Left ventricle myocardium inferior (tissue), 1 donor: ENCODE data around the gene ZNF142. TPM values are rescaled to one million over a fixed set of nuclear protein-coding genes. Genes with fewer than 3 reads are reported as not detected.

Experiments used
- DNase-seq: peaks from one replicate; pipeline ENCODE4 v3.0.0-alpha.2; 2020
- H3K27ac ChIP-seq: fragments of 200-600 bp; replicated peaks from 2 replicates; pipeline ENCODE4 v1.8.0; 2021
- H3K27me3 ChIP-seq: fragments of 200-600 bp; 2 replicates; pipeline ENCODE4 v1.8.0; 2021; ENCODE audit warnings: low read depth
- H3K36me3 ChIP-seq: fragments of 200-600 bp; 2 replicates; pipeline ENCODE4 v1.8.0; 2021
- H3K4me1 ChIP-seq: fragments of 200-600 bp; 2 replicates; pipeline ENCODE4 v1.8.0; 2021
- H3K4me3 ChIP-seq: fragments of 200-600 bp; 2 replicates; pipeline ENCODE4 v1.8.0; 2021; ENCODE audit warnings: mild to moderate bottlenecking, moderate library complexity
- H3K9me3 ChIP-seq: fragments of 200-600 bp; replicated peaks from 2 replicates; pipeline ENCODE4 v1.8.0; 2021
- intact Hi-C: fragments of 100-400 bp; cut with micrococcal nuclease; formaldehyde crosslinking; loops from one replicate; pipeline ENCODE4 v1.11.0; 2022
- total RNA-seq: library from RNA; stranded (reverse); fragmentation: NEBNext Ultra II Directional; extraction: Animal tissue kit (Norgen Biotek cat#: 25700); gene quantifications from one replicate; pipeline ENCODE4 v1.2.1, GENCODE V29; 2021
- TF ChIP-seq, protein P1 (sequence below): fragments of 200-600 bp; IDR thresholded peaks from 2 replicates; pipeline ENCODE4 v1.8.0; 2021; ENCODE audit warnings: antibody characterized with exemption, mild to moderate bottlenecking, borderline replicate concordance
- donor health status: DM: no; HTN: yes; CAD: no; lungs with severe emphysema.

The ZNF142 gene
- total RNA-seq, 1 donor from 2014 or later = 19.9 TPM

DNA sequence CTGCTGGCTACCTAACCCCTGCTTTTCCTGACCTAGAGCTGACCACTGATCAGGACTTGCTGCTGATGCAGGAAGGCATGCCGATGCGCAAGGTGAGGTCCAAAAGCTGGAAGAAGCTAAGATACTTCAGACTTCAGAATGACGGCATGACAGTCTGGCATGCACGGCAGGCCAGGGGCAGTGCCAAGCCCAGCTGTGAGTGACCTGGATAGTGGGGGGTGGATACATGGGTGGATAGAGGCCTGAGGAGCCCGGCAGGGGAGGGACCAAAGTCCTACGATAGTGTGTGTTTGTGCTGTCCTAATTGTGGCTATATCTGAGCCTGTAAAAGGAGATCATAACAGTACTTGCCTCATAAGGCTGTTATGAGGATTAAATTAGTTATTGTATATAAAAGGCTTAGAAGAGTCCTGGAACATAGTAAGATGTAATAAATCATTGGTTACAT, 43.5 kb downstream of the ZNF142 start:
- no peak for DNase-seq
- TF ChIP-seq, protein P1, sequence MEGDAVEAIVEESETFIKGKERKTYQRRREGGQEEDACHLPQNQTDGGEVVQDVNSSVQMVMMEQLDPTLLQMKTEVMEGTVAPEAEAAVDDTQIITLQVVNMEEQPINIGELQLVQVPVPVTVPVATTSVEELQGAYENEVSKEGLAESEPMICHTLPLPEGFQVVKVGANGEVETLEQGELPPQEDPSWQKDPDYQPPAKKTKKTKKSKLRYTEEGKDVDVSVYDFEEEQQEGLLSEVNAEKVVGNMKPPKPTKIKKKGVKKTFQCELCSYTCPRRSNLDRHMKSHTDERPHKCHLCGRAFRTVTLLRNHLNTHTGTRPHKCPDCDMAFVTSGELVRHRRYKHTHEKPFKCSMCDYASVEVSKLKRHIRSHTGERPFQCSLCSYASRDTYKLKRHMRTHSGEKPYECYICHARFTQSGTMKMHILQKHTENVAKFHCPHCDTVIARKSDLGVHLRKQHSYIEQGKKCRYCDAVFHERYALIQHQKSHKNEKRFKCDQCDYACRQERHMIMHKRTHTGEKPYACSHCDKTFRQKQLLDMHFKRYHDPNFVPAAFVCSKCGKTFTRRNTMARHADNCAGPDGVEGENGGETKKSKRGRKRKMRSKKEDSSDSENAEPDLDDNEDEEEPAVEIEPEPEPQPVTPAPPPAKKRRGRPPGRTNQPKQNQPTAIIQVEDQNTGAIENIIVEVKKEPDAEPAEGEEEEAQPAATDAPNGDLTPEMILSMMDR = no peak
- H3K27me3 ChIP-seq = no peaks in the 10 kb centered on the region
- no peaks in the 10 kb centered on the region for H3K9me3 ChIP-seq
- H3K4me3 ChIP-seq = no peak overlapping the region
- H3K4me1 ChIP-seq = no peaks in the 10 kb centered on the region
- H3K36me3 ChIP-seq = no peaks in the 10 kb centered on the region
- H3K27ac ChIP-seq = no peak overlapping the region
- intact Hi-C loops = no loop called here

DNA sequence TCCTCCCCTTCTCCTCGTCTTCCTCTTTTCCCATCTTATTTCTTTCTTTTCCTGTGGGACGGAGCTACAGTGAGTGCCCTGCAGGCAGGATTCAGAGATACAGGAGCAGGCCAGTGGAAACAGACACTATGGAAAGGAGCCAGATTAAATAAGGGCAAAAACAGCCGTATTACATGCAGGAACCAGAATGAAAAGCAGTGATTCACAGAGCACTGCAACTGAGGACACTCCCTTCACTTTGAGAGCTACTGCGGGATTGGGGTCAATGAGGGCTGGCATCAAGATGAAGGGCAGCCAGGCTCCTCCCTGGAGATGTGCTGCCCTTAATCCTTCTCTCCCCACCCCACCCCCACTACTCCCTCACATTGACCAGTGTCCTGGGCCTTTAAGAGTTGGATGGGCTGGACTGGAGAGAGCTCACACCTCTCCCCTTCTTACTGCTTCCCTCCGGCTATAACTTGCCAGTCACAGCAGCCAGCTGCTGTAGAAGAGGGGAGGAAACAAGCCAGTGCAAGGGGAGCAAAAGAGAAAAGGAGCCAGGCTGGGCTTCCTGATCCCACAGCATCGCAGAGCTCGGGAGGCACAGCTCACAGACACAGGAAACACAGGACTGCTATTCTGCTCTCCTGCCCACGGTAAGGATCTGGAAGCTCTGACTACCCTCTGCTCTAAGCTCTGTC, 51.8 kb downstream of the ZNF142 start, which contains the start of gene PLCD4:
Gene PLCD4 (plus strand): TSS at position 464 of the 680 bp plus-strand sequence. CDS start 7,841 bp downstream, outside the sequence.
- no peak for DNase-seq
- Histone ChIP-seq H3K4me3 (peak within 1 kb of the TSS; percentile 42), H3K9me3 (no peaks in the 10 kb centered on the region), H3K36me3 (no peaks in the 10 kb centered on the region), H3K27me3 (no peaks in the 10 kb centered on the region), H3K4me1 (peaks cover 14% of the 10 kb centered on the region), H3K27ac (peak within 1 kb of the TSS; percentile 6)
- intact Hi-C loops = no loop called here
- TF ChIP-seq, protein P1 = no peak

DNA sequence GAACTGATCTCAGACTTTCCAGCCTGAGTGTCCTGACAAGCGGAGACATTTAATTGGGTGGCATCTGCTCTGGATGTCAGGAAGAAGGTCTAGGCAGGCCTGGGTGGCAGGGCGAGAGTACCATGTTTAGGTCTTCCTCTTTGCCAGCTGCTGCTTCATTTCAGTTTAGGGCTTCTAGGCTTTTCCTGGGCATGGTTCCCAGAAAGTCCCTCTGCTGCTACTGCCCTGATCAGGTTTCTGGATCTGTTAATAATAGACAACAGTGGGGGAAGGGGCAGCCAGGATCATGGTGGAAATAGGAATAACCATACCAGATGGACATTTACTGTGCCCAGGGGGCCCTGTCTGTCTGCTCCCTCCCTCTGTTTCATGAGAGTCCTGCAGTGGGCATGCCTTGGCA, 54.0 kb downstream of the ZNF142 start:
- TF ChIP-seq, protein P1 = no peak
- no peak overlapping the region for H3K27ac ChIP-seq
- no peaks in the 10 kb centered on the region for H3K36me3 ChIP-seq
- H3K4me3 ChIP-seq = no peak overlapping the region
- H3K27me3 ChIP-seq = no peaks in the 10 kb centered on the region
- peaks cover 14% of the 10 kb centered on the region for H3K4me1 ChIP-seq
- intact Hi-C loops = no loop called here
- H3K9me3 ChIP-seq = no peaks in the 10 kb centered on the region
- no peak for DNase-seq

Other genes with a start within 250 kb of the ZNF142 start
- gene VIL1, start 240.5 kb downstream of the ZNF142 start, total RNA-seq = not detected
- gene USP37, start 91.3 kb downstream of the ZNF142 start, total RNA-seq = 5.7 TPM
- 18.9 TPM for gene CNOT9, start 90.8 kb downstream of the ZNF142 start, total RNA-seq
- gene PLCD4, start 51.7 kb downstream of the ZNF142 start, total RNA-seq = 0.99 TPM
- gene BCS1L, start 60 bp upstream of the ZNF142 start, total RNA-seq = 48.6 TPM
- gene RNF25, start 12.4 kb upstream of the ZNF142 start, total RNA-seq = 14.7 TPM
- 7.4 TPM for gene STK36, start 12.5 kb upstream of the ZNF142 start, total RNA-seq
- 6.2 TPM for gene TTLL4, start 51.2 kb upstream of the ZNF142 start, total RNA-seq
- gene CYP27A1, start 122.5 kb upstream of the ZNF142 start, total RNA-seq = 6.7 TPM
- gene PRKAG3, start 172.2 kb upstream of the ZNF142 start, total RNA-seq = 0.14 TPM
- 1.0 TPM for gene WNT6, start 200.2 kb upstream of the ZNF142 start, total RNA-seq
- gene WNT10A, start 221.2 kb upstream of the ZNF142 start, total RNA-seq = not detected